SU-DHL-6 (cell line): ENCODE results near the gene ERGIC2.

Experiments
- H2AFZ ChIP-seq: fragments of 200-600 bp; sonication (generic); 2 replicates; pipeline ENCODE4 v1.6.1; 2014; ENCODE audit warnings: low read depth, mild to moderate bottlenecking, moderate library complexity, mixed read lengths, antibody characterized with exemption, low read length; ENCODE audit not compliant: severe bottlenecking
- H3F3A ChIP-seq: fragments of 200-600 bp; shearing (Covaris generic); 2 replicates; pipeline ENCODE4 v1.6.0; 2016; ENCODE audit warnings: antibody characterized with exemption, mild to moderate bottlenecking; ENCODE audit not compliant: insufficient read depth
- H3K27ac ChIP-seq: fragments of 200-600 bp; sonication (generic); 2 replicates; pipeline ENCODE4 v1.5.1; 2016; ENCODE audit warnings: low read depth, mild to moderate bottlenecking, low read length, moderate library complexity, mixed read lengths
- H3K27me3 ChIP-seq: fragments of 200-600 bp; sonication (generic), shearing (Covaris generic); 2 replicates; pipeline ENCODE4 v1.6.0; 2014; ENCODE audit warnings: mild to moderate bottlenecking, low read length
- H3K36me3 ChIP-seq: fragments of 200-600 bp; sonication (generic); 2 replicates; pipeline ENCODE4 v1.6.1; 2014; ENCODE audit warnings: mild to moderate bottlenecking, low read length, mixed read lengths
- H3K4me2 ChIP-seq: fragments of 300-600, 200-600 bp; shearing (Covaris generic), sonication (generic); 2 replicates; pipeline ENCODE4 v1.6.0; 2014; ENCODE audit warnings: low read length, low read depth, mild to moderate bottlenecking; ENCODE audit not compliant: poor library complexity, severe bottlenecking
- H3K4me3 ChIP-seq: fragments of 200-600 bp; sonication (generic); 2 replicates; pipeline ENCODE4 v1.5.1; 2014; ENCODE audit warnings: antibody characterized with exemption, low read length, mild to moderate bottlenecking, mixed read lengths; ENCODE audit not compliant: insufficient read depth, poor library complexity, severe bottlenecking
- H3K79me2 ChIP-seq: fragments of 200-600 bp; sonication (generic); 2 replicates; pipeline ENCODE4 v1.6.1; 2014; ENCODE audit warnings: mild to moderate bottlenecking, low read length, moderate library complexity; ENCODE audit not compliant: insufficient read depth
- H3K9ac ChIP-seq: fragments of 200-600 bp; sonication (generic); 2 replicates; pipeline ENCODE4 v1.7.0; 2014; ENCODE audit warnings: mild to moderate bottlenecking, low read length
- H3K9me2 ChIP-seq: fragments of 200-600 bp; sonication (generic); replicated peaks from 2 replicates; pipeline ENCODE4 v1.6.1; 2014; ENCODE audit warnings: low read length; ENCODE audit not compliant: insufficient read depth
- H3K9me3 ChIP-seq: fragments of 200-600 bp; sonication (generic); 2 replicates; pipeline ENCODE4 v1.6.1; 2014; ENCODE audit warnings: low read length, mixed read lengths; ENCODE audit not compliant: insufficient read depth
- H4K20me1 ChIP-seq: fragments of 200-600 bp; sonication (generic); 2 replicates; pipeline ENCODE4 v1.6.1; 2014; ENCODE audit warnings: low read depth, mild to moderate bottlenecking, antibody characterized with exemption, low read length, moderate library complexity, mixed read lengths
- CTCF ChIP-seq: fragments of 200-600 bp; sonication (generic); IDR thresholded peaks from one replicate; pipeline ENCODE4 v1.5.1; 2017; ENCODE audit warnings: antibody characterized with exemption, mild to moderate bottlenecking, low read length, moderate library complexity; ENCODE audit not compliant: insufficient read depth, poor library complexity, severe bottlenecking
- EZH2phosphoT487 ChIP-seq: fragments of 200-600 bp; sonication (generic), shearing (Covaris generic); conservative IDR thresholded peaks from 2 replicates; pipeline ENCODE4 v1.6.1; 2018; ENCODE audit warnings: mild to moderate bottlenecking, antibody characterized with exemption, low read length, moderate library complexity, mixed read lengths

ERGIC2 gene

GRCh38 chr12:29288031-29288430, 92.9 kb downstream of the ERGIC2 start:
- TF ChIP-seq EZH2phosphoT487, result no peak
- H3K79me2 ChIP-seq, result no peaks in the 10 kb centered on the region
- no peaks in the 10 kb centered on the region for H3K9me2 ChIP-seq
- no peak overlapping the region for H3K4me2 ChIP-seq
- no peak overlapping the region for H3K9ac ChIP-seq
- H3K36me3 ChIP-seq, result no peaks in the 10 kb centered on the region
- H4K20me1 ChIP-seq, result no peaks in the 10 kb centered on the region
- H3K9me3 ChIP-seq, result no peaks in the 10 kb centered on the region
- no peak overlapping the region for H3K27ac ChIP-seq
- no peaks in the 10 kb centered on the region for H3F3A ChIP-seq
- no peak overlapping the region for H3K4me3 ChIP-seq
- H3K27me3 ChIP-seq, result no peaks in the 10 kb centered on the region
- H2AFZ ChIP-seq, result no peak overlapping the region

GRCh38 chr12:29287622-29288021, 93.3 kb downstream of the ERGIC2 start:
- Histone ChIP-seq H3K9me3 (no peaks in the 10 kb centered on the region), H3F3A (no peaks in the 10 kb centered on the region), H3K9ac (no peak overlapping the region), H3K4me3 (no peak overlapping the region), H3K79me2 (no peaks in the 10 kb centered on the region), H3K27me3 (no peaks in the 10 kb centered on the region), H3K4me2 (no peak overlapping the region), H3K9me2 (no peaks in the 10 kb centered on the region), H3K36me3 (no peaks in the 10 kb centered on the region), H2AFZ (no peak overlapping the region), H4K20me1 (no peaks in the 10 kb centered on the region), H3K27ac (no peak overlapping the region)
- TF ChIP-seq EZH2phosphoT487 (no peak), CTCF (no peak)
